Adipose tissue (tissue), 3 donors: ENCODE measurements around the gene TEX29. TPM values are rescaled to one million over a fixed set of nuclear protein-coding genes. Genes with fewer than 3 reads are reported as not detected.

Source experiments
- H3K27ac ChIP-seq: one replicate; pipeline ENCODE4 v1.5.1; 2013; ENCODE audit warnings: low read depth, low read length
- WGBS, 3 donors: extraction: QIAGEN DNeasy Blood & Tissue Kit; methylation state at CpG; one replicate each; pipeline ENCODE4 v1.1.7; 2013; 5-methylcytosine and 5-hydroxymethylcytosine counted together
- polyA plus RNA-seq, 3 donors: library from polyadenylated mRNA; stranded (reverse); fragments of 200-250 nt; gene quantifications; one replicate each; pipeline ENCODE4 v1.2.3, GENCODE V29; 2013
- donor health status: healthy with polysubstance abuse.
- donor health status: Bipolar disorder and iron deficiency.
- donor health status: healthy.

TEX29 gene
- 1 to 10 TPM in 1 of 3 donors, under 1 TPM in 2; 0.25 to 1.2 (median 0.43) TPM for polyA plus RNA-seq

DNA sequence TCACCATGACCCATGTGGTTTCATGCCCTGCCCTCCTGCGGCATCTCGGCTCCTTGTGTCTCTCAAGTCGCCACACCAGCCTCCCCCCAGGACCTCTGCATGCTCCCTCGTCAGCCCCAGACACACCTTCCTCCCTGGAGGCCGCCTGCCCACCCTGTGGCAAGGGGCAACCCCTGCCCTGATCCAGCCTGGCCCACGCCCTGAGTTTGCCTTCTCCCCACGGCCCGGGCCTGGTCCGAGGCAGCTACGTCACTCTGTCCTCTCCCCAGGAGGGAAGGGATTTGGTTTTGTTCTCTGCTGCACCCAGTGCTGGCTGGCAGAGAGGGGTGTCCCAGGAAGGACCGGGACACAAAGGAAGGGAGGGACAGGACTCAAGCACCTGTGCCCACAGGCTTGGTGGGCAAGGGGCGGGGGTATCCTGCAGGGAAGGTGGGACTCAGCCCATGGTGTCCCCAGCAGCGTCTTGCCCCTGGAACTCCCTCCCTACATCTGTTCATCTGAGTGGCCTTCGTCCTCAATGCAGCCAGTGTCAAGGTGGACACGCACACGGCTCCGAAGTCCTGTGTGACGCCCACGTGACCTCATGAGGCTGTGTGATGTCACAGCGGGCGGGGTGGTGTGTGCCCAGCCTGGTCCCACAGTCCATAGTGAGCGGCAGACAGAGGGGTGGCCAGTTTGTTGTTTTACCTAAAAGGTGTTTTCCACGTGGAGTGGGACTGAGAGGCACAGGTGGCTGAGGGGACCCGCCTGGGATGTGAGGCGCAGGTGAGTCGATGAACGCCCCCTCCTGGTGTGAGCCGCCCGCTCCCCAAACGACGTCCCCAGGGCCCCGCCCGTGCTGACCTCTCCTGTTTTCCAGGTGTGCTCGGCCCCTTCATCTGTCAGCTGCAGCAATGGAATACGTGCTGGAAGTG, at the start of gene TEX29:
TEX29 (plus strand) TSS at position 645 of the 914 bp plus-strand sequence; CDS start at position 894, 249 bp downstream.
- no peak within 1 kb of the TSS for H3K27ac ChIP-seq
- 60 to 78% (median 78%) methylated on average over 34 to 35 of the region's 35 CpGs for WGBS, 3 donors

DNA sequence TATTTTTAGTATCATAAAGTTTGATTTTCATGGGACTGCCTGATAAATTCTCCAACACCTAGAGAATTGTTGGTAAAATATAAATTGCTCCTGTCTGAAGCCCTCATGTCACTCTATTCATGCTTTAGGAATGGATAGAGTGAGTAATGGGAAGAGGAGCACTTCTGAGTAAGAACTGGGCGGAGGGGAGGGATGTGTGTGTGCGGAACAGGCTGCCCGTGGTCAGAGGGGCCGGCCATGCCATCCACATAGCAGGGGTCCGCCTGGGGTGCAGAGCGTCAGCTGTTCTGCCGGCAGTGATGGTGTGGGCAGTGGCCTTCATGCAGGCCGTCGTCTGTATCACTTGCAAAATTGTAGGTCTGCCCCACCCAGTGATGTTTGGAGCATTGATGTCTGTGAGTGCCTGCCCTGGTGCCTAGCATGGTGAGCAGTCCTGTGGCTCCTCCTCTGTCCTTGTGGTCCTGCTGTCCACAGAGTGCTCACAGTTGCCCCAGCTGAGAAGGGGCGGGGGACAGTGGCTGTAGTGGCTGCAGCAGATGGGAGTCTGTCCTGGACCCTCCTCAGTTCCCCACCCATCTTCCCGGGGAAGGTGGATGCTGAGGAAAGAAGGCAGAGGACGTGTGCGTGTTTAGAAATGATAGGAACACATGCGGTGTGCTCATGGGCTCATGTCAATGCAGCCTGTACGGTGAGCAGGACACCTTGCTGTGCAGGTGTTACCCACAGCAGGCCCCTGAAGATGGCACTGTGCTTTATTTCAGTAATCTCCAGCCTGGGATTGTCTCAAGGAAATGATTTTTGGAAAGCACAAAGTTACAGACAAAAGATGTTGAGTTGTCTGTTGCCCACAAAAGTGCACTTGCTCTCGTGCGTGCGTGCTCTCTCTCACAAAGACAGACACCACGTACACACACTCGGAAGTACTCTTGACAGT, 49.4 kb upstream of the TEX29 start:
- no peak overlapping the region for H3K27ac ChIP-seq
- 86 to 96% (median 94%) methylated on average over 20 of the region's 20 CpGs for WGBS, 3 donors

DNA sequence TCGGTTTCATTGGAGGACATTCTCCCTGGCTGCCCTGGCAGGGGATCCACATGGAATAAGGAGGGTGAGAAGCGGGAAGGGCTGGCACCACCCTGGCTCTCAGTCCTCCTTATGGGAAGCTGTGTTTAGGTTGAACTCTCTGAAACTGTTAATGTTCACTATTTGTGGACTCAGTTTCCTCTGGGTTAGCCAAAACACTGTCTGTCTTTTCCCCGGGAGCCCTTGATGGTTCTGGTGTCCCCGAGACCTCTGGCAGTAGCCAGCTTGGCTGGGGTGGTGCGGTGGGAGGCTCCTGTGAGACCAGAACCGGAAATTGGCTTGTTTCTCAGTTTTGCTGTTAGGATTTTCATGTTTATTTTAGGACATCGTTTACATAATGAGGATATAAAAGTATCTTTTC, 48.3 kb upstream of the TEX29 start:
- H3K27ac ChIP-seq: no peak overlapping the region
- 59 to 82% (median 65%) methylated on average over 7 of the region's 7 CpGs for WGBS, 3 donors

DNA sequence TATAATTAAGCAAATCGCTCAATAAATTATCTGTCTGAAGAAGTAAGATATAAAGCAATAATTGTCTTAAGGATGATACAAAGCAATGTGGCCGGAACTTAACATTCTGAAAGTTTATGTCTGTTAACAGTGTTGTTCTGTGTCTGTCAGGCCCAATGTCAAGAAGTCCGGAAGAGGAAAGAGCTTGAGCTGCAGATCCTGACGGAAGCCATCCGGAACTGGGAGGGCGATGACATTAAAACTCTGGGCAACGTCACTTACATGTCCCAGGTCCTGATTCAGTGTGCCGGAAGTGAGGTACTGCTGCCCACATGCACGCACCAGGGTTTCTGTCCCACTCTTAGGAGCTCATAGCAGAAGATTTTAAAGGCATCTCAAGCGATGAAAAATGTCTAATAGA, 45.1 kb upstream of the TEX29 start:
- WGBS, 3 donors: 86 to 89% (median 88%) methylated on average over 10 of the region's 10 CpGs
- H3K27ac ChIP-seq: no peak overlapping the region

DNA sequence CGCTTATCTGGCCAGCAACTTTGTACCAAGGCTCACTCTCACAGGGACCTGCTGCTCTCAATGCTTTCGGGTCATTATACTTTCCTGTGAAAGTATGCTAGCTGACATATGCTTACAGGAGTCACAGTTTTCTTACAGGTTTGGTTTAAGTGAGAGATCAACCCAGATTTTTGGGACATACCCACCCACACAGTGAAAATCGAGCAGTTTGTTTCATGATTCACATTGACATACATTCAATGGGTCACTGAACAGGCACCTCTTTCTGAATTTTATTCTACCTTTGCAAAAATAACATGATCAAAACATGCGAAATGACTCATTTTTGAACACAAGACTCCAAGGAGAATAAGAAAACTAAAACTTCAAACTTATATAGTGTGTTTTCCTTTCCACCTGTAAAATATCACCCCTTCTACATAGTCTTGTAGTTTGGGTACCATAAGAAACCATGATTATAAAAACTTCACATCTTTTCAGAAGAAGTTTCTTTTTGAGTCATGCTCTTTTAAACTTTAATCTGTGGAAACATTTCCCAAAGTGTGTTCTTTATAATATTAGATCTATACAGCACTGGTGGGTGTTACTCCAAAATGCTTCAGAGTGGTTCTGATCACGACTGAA, 44.3 kb upstream of the TEX29 start:
- H3K27ac ChIP-seq: no peak overlapping the region
- WGBS, 3 donors: 91 to 93% (median 93%) methylated on average over 5 of the region's 5 CpGs

DNA sequence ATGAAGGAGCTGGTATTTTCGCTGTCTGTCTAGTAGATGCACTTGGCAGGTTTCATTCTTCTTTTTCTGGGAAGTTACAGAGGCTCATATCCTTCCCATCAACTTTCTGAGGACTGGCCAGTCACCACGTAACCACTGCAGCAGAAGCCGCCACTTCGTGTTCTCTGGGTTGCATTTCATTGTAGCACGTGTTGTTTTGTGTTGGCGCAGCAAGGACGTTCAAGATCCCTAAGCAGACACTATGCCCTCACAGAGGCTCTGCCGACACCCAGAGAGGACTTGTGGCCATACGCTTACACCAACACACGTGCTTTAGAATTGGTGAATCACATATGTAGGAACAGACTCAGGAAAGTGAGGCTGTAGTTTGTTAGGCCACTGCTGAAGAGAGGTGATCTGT, 42.2 kb upstream of the TEX29 start:
- H3K27ac ChIP-seq: no peak overlapping the region
- 89 to 96% (median 93%) methylated on average over 10 of the region's 10 CpGs for WGBS, 3 donors

DNA sequence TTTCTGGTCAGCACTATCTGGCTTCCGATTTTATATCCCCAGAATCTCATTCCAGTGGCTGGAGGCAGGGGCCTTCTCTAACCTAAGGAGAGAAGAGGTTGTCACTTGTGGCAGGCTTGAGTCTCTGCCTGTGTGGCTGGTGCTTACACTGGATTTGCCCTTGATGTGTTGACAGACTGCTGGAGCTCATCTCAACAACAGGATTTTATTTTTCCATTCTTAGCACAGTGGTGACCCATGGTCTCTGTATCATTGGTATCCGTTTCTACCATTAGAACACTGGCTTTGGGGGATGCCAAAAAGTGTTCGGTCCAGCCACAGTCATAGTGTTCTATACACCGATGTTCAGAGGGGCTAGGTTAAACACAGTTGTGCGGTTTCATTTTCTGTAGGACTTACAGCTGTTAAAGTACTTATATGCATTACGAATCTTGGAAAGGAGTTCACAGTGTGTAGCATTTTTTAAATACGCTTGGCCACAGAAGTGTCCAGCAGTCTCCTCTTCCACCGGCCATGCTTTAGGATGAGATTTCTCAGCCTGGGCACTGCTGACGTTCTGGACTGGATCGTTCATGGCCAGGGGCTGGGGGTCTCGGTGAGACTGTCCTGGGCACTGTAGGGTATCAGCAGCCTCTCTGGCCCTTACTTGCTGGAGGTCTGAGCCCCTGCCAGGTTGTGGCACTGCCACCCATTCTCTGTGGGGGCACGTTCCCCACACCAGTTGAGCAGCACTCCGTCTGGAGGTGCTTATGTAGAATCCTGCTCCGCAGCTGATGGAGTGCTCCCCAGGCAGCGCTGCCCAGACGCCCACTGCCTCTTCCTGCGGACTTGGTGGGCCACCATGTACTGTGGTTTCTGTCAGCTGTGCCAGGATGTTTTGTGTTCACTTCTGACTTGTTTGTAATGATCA, 41.4 kb upstream of the TEX29 start:
- 92 to 93% (median 93%) methylated on average over 17 of the region's 17 CpGs for WGBS, 3 donors

DNA sequence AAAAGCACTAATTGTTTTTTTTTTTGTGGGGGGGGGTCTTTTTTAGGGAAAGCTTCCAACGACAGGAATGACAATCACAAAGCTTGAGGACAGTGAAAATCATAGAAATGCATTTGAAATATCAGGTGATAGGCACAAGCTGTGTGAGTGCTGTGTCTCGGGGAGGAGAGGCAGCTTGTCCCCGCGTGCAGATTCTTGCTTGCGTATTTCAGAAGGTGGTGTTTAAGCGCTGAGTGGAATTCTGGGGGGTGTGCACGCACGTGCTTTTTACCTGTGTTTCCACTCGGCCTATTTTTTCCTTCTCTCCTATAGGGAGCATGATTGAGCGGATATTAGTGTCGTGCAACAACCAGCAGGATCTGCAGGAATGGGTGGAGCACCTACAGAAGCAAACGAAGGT, 40.2 kb upstream of the TEX29 start:
- 90 to 92% (median 91%) methylated on average over 12 of the region's 12 CpGs for WGBS, 3 donors
- no peak overlapping the region for H3K27ac ChIP-seq

More for the DNA sequence above, 41.4 kb upstream of the TEX29 start:
- H3K27ac ChIP-seq: no peak overlapping the region

DNA sequence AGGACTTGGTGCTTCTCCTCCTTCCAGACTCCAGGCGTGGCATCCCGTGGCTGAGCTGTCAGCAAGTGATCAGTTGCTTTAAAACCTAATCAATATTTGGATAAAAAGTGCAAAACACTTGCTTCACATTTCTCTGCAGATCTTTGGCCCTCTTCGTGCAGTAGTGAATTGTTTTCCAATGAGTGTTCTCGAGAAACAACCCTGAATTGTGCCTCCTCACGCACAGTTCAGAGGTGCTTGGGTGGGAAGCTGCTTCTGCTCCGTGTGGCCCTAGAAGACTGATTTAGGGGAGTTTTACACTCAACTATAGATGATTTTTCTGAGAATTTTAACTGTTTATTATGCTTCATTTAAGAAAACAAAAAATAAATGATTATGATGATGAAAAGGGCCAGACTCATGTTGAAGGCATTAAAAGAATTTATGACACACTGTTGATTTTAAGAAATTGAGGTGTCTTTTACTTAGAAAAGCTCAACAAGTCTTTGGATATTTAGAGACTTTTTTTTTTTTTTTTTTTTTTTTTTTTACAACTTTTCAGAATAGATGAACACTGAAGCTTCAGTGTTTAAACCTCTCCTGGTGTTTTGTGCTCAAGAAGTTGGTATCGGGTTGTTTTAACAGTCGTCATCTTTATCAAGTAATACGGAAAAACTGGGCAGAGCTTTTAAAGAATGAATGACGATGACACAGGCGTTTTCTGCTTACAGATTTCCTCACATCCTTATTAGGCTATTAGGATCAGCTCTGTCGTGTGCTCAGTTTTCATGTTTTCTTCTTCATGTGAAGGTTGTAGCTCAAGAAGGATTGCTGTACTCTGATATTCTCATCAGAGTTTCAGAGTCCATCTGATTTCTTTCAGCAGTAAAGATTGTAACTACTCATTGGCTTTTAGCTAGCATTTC, 39.5 kb upstream of the TEX29 start:
- 84 to 88% (median 85%) methylated on average over 12 of the region's 12 CpGs for WGBS, 3 donors
- no peak overlapping the region for H3K27ac ChIP-seq

DNA sequence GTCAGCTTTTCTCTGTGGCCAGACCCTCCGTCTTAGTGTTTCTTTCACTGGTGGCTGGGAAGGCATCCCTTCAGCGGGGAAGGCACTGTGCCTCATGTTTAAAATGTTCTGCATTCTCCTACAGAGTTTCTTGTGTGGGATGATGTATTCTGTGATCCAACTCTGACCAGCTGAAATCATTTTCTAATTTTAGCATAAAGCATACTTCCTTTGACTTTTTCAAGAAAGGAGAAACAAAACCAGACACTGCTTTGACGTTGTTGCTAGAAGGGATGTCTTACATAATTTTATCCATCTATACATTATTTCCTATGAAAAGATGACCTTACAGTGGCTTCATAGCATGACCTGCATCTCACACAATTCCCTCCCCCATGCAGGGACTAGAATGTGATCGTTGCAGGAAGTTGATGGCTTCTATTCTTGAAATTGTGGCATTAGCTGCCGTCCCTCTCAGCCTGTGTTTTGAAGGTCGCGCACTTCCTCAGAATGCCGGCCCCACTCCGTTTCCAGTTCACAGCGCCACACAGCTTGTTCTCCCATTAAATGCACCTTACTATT, 38.6 kb upstream of the TEX29 start:
- 46 to 68% (median 50%) methylated on average over 10 of the region's 10 CpGs for WGBS, 3 donors
- no peak overlapping the region for H3K27ac ChIP-seq

DNA sequence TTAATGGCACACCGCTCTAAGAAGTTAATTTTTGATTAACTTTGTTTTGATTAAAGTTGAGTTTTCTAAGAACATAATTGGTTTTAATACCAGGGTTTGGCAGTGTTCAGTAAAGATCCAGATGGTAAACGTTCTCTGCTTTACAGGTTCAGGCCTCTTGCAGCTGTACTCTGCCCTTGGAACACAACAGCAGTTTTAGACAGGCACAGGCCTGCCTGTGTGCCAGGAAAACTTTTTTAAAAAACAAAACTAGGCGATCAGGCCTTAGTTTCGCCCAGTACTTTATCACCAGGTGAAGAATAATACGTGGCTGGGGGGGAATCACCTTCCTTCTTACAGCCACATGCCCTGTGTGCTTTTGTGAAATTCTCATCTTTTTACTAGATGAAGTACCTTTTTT, 38.0 kb upstream of the TEX29 start:
- H3K27ac ChIP-seq: no peak overlapping the region
- 40 to 85% (median 77%) methylated on average over 5 of the region's 5 CpGs for WGBS, 3 donors

DNA sequence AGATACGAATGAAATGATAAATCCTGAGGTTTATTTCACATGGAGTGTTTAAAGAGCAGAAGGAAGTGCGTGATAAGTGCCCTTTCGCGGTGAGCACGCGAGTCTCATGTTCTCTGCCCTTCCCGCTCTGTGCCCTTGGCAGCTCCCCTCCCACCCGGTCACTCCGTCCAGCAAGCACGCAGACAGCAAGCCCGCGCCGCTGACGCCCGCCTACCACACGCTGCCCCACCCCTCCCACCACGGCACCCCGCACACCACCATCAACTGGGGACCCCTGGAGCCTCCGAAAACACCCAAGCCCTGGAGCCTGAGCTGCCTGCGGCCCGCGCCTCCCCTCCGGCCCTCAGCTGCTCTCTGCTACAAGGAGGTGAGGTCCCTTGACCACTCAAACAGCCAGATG, 37.4 kb upstream of the TEX29 start:
- H3K27ac ChIP-seq: no peak overlapping the region
- whole genome bisulfite sequencing, 3 donors: 70 to 95% (median 85%) methylated on average over 17 to 23 of the region's 23 CpGs

DNA sequence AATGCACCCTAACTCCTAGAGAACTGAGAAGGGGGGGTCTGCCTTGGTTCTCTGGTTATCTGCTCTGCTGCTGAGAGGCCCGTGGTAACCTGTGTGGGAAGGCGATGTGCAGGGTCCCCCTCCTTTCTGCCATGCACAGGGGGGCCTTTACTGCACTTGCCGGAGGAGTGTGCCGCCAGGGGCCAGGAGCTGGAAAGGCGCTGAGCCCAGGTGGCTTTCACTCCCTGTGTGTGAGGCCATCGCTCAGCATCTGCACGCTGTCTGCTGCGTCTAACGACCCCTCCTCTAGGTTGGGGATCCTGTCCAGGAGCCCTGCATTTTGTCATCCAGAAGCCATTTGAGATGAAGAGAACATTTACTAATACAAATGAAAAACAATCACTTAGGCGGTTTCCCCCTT, 37.0 kb upstream of the TEX29 start:
- H3K27ac ChIP-seq: no peak overlapping the region
- 91 to 95% (median 92%) methylated on average over 10 of the region's 10 CpGs for WGBS, 3 donors

DNA sequence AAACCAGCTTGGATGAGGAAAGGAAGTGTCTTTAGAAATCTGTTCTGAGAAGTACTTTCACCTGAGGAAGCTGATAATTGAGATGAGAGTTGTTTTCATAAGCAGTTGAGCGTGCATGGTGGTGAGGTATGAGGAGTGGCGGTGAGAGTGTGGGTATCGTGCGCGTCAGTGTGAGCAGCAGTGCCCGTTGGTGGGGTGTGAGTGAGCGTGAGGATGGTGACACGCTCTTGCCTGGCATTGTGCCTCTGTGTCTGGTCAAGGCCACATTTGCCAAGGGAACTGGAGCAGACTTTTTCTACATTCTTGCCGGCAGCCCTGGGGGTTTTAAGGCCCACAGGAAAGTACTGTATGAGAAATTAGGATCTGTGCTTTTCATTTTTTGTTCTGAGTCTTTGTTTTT, 36.5 kb upstream of the TEX29 start:
- WGBS, 3 donors: 67 to 92% (median 85%) methylated on average over 9 of the region's 9 CpGs
- no peak overlapping the region for H3K27ac ChIP-seq

DNA sequence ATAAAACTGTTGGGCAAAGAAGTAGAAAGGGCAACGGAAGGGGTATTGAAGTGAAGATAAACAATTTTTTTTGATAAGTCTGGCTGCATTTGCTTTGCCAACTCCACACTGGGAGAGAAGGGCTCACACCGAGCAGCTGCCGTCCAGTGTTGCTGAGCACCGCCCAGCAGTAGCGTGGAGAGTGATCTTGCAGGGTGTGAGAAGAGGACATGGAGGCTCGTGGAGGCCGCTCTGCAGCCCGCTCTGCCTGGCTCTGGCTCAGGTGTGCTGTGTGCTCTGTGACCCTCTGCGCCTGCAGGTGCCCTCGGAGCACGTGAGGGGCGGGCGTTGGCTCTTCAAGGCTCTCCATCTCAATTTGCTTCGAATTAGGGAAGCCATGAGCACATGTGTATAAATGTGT, 35.9 kb upstream of the TEX29 start:
- H3K27ac ChIP-seq: no peak overlapping the region
- 78 to 97% (median 95%) methylated on average over 14 of the region's 14 CpGs for WGBS, 3 donors

DNA sequence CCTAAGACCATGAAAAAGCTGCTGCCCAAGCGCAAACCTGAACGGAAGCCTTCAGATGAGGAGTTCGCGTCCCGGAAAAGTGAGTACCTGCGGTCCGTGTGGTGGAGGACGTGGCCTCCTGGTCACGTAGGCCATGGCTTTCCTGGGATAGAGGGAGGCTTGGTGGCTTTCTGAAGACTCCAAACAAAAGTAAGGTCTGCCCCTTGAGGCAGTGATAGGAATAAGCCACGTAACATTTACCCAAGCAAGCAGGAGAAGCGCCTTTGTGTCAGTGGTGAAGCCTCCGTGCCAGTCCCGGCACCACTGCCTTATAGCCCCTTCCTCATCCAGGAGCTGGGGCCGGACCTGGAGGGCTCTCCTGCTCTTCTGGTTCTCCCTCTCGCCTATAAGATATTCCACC, 34.3 kb upstream of the TEX29 start:
- WGBS, 3 donors: 89 to 90% (median 89%) methylated on average over 15 of the region's 15 CpGs
- H3K27ac ChIP-seq: no peak overlapping the region
